Ovary (tissue), 3 donors: Measurements from ENCODE around the gene TRABD2B.

Experiments
- CTCF ChIP-seq, 3 donors: fragments of 450-650 bp in 2 of 3; fragments of 200-600 bp in 1 of 3; IDR thresholded peaks; one replicate each; pipeline versions ENCODE4 v1.5.1 to v1.8.0; 2016 to 2022; ENCODE audit warnings: antibody characterized with exemption in 3 of 3, mild to moderate bottlenecking in 1 of 3
- POLR2A ChIP-seq: fragments of 450-650 bp; IDR thresholded peaks from one replicate; pipeline ENCODE4 v1.6.1; 2017; ENCODE audit warnings: antibody characterized with exemption, mild to moderate bottlenecking, moderate library complexity
- donor health status: DM: no; HTN: no; CAD: no.

GRCh38 chr1:47843781-47844557 is 153.2 kb downstream of the TRABD2B start:
- no peak for TF ChIP-seq POLR2A
- TF ChIP-seq CTCF (IDR thresholded peaks at IDR 0.05) = no peak
